Measurements from ENCODE around the gene ARNT2.
"Not testable (repeated sequence)": the region's sequence is repeated elsewhere in the genome, so short reads cannot be mapped to it uniquely, and the experiment has no call there.

The ARNT2 gene

DNA sequence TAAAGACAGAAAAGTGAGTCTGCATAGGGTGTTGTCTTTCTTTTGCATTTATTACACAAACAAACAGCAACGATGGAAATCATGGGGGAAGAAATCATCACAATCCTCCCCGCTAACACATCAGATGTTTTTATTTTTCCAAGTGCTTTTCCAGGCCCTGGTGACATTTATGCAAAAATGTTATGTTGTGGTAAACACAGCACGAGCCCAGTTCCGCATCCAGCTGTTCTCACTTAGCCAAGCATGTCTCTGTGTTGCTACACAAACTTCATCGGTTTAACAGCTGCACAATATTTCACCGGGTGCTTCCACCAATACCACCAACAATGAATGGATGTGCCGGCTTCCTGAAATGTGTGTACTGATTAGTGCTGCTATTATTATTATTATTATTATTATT, 237.2 kb downstream of the ARNT2 start:
- no peaks in the 10 kb centered on the region for H3K36me3 ChIP-seq (ENCODE audit: control insufficient read depth in 1 of 2, insufficient read depth in 2 of 2, low read depth in 1 of 2, low read length in 2 of 2)
- H2BK5ac ChIP-seq (ENCODE audit: low read depth, low read length, poor library complexity, severe bottlenecking), result no peak overlapping the region
- DNase-seq, result no peak
- H3K4ac ChIP-seq (ENCODE audit: low read depth in 1 of 2, low read length in 2 of 2), result no peak overlapping the region
- H2AK5ac ChIP-seq (ENCODE audit: low read length, severe bottlenecking), result no peak overlapping the region
- H3K9ac ChIP-seq (ENCODE audit: low read length), result no peak overlapping the region
- no peak overlapping the region for H3K18ac ChIP-seq (ENCODE audit: low read depth in 1 of 2, low read length in 2 of 2)
- H4K8ac ChIP-seq (ENCODE audit: low read length), result no peak overlapping the region
- peaks cover 19% of the 10 kb centered on the region for H3K9me3 ChIP-seq (ENCODE audit: control insufficient read depth, low read length)
- H3K4me1 ChIP-seq (ENCODE audit: control insufficient read depth, insufficient read depth, low read depth, low read length), result no peaks in the 10 kb centered on the region
- no peak overlapping the region for H4K91ac ChIP-seq (ENCODE audit: low read length)
- no peak overlapping the region for H3K4me3 ChIP-seq (ENCODE audit: insufficient read depth in 1 of 2, low read depth in 1 of 2, low read length in 2 of 2)
- no peak overlapping the region for H3K4me2 ChIP-seq (ENCODE audit: low read length, poor library complexity, severe bottlenecking)
- H2BK120ac ChIP-seq (ENCODE audit: low read depth, low read length), result no peak overlapping the region
- no peaks in the 10 kb centered on the region for H3K79me1 ChIP-seq (replicated peaks; ENCODE audit: low read length, poor library complexity, severe bottlenecking)
- 94% methylated on average over 3 of the region's 7 CpGs for WGBS
- H3K14ac ChIP-seq (ENCODE audit: low read length in 2 of 2), result no peak overlapping the region
- H3K23ac ChIP-seq (ENCODE audit: low read length in 2 of 2), result no peak overlapping the region
- H2AFZ ChIP-seq (ENCODE audit: low read depth, low read length), result no peak overlapping the region
- no peak overlapping the region for H2BK15ac ChIP-seq (ENCODE audit: low read depth, poor library complexity, severe bottlenecking)
- H2BK12ac ChIP-seq (ENCODE audit: low read length in 2 of 2), result no peak overlapping the region
- peaks cover 0 to 6% of the 10 kb centered on the region in 2 experiments for H3K27me3 ChIP-seq (ENCODE audit: control insufficient read depth in 1 of 2, insufficient read depth in 1 of 2, low read length in 2 of 2)
- no peak overlapping the region for H3K27ac ChIP-seq (ENCODE audit: low read length, poor library complexity, severe bottlenecking)

DNA sequence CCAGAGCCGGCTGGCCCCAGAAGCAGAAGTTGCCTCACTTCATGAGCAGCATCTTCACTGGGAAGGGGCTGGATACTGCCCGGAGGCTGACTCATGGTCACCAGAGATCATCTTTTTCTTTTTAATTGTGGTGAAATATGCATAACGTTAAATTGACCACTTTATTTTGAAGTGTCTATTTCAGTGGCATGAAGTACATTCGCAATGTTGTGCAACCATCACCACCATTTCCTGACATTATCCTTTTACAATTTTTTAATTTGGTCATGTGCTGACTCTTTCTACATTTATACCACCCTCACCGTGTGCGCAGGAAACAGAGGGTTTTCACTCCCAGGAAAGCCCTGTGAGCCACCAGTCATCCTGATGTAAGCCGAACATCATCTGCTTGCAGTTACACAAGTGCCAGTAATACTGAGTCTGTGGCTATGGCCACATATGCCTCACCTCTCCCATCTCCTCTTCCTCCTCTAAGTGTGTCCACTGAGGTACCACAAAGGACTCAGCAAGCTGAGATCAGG, 239.3 kb downstream of the ARNT2 start:
- H3K18ac ChIP-seq (ENCODE audit: low read depth in 1 of 2, low read length in 2 of 2), result no peak overlapping the region
- WGBS, result 95% methylated on average over 7 of the region's 7 CpGs

DNA sequence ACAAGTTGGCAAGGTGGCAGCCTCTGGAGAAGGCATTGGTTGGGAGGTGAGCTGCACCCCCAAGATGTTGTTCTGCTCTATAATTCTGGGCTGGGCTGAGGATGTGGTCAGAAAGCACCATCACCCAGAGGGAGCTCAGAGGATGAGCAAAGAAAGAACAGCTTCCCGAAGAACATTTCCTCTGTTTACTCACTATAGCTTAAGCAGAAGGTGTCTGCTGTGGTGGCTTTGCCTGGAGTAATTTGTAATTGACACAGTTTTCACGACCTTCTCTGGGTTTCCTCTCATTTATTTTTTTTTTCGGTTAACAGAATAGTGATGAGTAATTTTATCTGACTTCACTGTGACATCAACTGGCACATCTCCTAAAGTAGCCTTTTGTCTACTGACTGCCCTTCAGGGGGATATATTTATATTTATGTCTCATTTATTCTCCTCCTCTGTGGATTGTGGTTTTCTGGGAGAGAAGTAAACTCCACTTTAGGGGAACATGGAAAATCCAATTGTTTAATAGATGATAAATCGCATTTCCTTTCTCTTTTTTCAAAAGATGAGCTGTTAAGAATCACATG, 241.4 kb downstream of the ARNT2 start:
- WGBS, result 67% methylated on average over 1 of the region's 4 CpGs
- Histone ChIP-seq H3K36me3 (ENCODE audit: control insufficient read depth in 1 of 2, insufficient read depth in 2 of 2, low read depth in 1 of 2, low read length in 2 of 2) (no peaks in the 10 kb centered on the region), H4K8ac (ENCODE audit: low read length) (no peak overlapping the region), H3K79me1 (replicated peaks; ENCODE audit: low read length, poor library complexity, severe bottlenecking) (no peaks in the 10 kb centered on the region), H3K4me2 (ENCODE audit: low read length, poor library complexity, severe bottlenecking) (no peak overlapping the region), H3K27ac (ENCODE audit: low read length, poor library complexity, severe bottlenecking) (no peak overlapping the region), H2AFZ (ENCODE audit: low read depth, low read length) (no peak overlapping the region), H3K27me3 (ENCODE audit: control insufficient read depth in 1 of 2, insufficient read depth in 1 of 2, low read length in 2 of 2) (no peaks in the 10 kb centered on the region), H3K14ac (ENCODE audit: low read length in 2 of 2) (no peak overlapping the region), H2BK120ac (ENCODE audit: low read depth, low read length) (no peak overlapping the region), H3K9ac (ENCODE audit: low read length) (peak overlapping the region; percentile 3), H3K4ac (ENCODE audit: low read depth in 1 of 2, low read length in 2 of 2) (no peak overlapping the region), H3K23ac (ENCODE audit: low read length in 2 of 2) (no peak overlapping the region), H3K4me3 (ENCODE audit: insufficient read depth in 1 of 2, low read depth in 1 of 2, low read length in 2 of 2) (no peak overlapping the region), H3K18ac (ENCODE audit: low read depth in 1 of 2, low read length in 2 of 2) (no peak overlapping the region), H2BK12ac (ENCODE audit: low read length in 2 of 2) (no peak overlapping the region), H3K9me3 (ENCODE audit: control insufficient read depth, low read length) (peaks cover 10% of the 10 kb centered on the region), H2BK5ac (ENCODE audit: low read depth, low read length, poor library complexity, severe bottlenecking) (no peak overlapping the region), H2AK5ac (ENCODE audit: low read length, severe bottlenecking) (no peak overlapping the region), H3K4me1 (ENCODE audit: control insufficient read depth, insufficient read depth, low read depth, low read length) (no peaks in the 10 kb centered on the region), H4K91ac (ENCODE audit: low read length) (no peak overlapping the region), H2BK15ac (ENCODE audit: low read depth, poor library complexity, severe bottlenecking) (no peak overlapping the region)
- DNase-seq, result peak; percentile 12

More for the DNA sequence above, 239.3 kb downstream of the ARNT2 start:
- no peak overlapping the region for H3K4ac ChIP-seq (ENCODE audit: low read depth in 1 of 2, low read length in 2 of 2)
- no peak overlapping the region for H3K23ac ChIP-seq (ENCODE audit: low read length in 2 of 2)
- peak overlapping the region; percentile 30 for H3K9ac ChIP-seq (ENCODE audit: low read length)
- H3K4me1 ChIP-seq (ENCODE audit: control insufficient read depth, insufficient read depth, low read depth, low read length), result no peaks in the 10 kb centered on the region
- no peaks in the 10 kb centered on the region for H3K79me1 ChIP-seq (replicated peaks; ENCODE audit: low read length, poor library complexity, severe bottlenecking)
- no peak overlapping the region for H4K91ac ChIP-seq (ENCODE audit: low read length)
- H3K9me3 ChIP-seq (ENCODE audit: control insufficient read depth, low read length), result peaks cover 19% of the 10 kb centered on the region
- H2BK5ac ChIP-seq (ENCODE audit: low read depth, low read length, poor library complexity, severe bottlenecking), result no peak overlapping the region
- no peak overlapping the region for H2BK15ac ChIP-seq (ENCODE audit: low read depth, poor library complexity, severe bottlenecking)
- H2AFZ ChIP-seq (ENCODE audit: low read depth, low read length), result no peak overlapping the region
- H3K27ac ChIP-seq (ENCODE audit: low read length, poor library complexity, severe bottlenecking), result no peak overlapping the region
- H2BK120ac ChIP-seq (ENCODE audit: low read depth, low read length), result no peak overlapping the region
- H3K4me2 ChIP-seq (ENCODE audit: low read length, poor library complexity, severe bottlenecking), result no peak overlapping the region
- H4K8ac ChIP-seq (ENCODE audit: low read length), result no peak overlapping the region
- no peak overlapping the region for H3K14ac ChIP-seq (ENCODE audit: low read length in 2 of 2)
- H2AK5ac ChIP-seq (ENCODE audit: low read length, severe bottlenecking), result no peak overlapping the region
- no peak overlapping the region for H3K4me3 ChIP-seq (ENCODE audit: insufficient read depth in 1 of 2, low read depth in 1 of 2, low read length in 2 of 2)
- DNase-seq, result no peak
- no peaks in the 10 kb centered on the region for H3K36me3 ChIP-seq (ENCODE audit: control insufficient read depth in 1 of 2, insufficient read depth in 2 of 2, low read depth in 1 of 2, low read length in 2 of 2)
- no peak overlapping the region for H2BK12ac ChIP-seq (ENCODE audit: low read length in 2 of 2)
- H3K27me3 ChIP-seq (ENCODE audit: control insufficient read depth in 1 of 2, insufficient read depth in 1 of 2, low read length in 2 of 2), result no peaks in the 10 kb centered on the region

DNA sequence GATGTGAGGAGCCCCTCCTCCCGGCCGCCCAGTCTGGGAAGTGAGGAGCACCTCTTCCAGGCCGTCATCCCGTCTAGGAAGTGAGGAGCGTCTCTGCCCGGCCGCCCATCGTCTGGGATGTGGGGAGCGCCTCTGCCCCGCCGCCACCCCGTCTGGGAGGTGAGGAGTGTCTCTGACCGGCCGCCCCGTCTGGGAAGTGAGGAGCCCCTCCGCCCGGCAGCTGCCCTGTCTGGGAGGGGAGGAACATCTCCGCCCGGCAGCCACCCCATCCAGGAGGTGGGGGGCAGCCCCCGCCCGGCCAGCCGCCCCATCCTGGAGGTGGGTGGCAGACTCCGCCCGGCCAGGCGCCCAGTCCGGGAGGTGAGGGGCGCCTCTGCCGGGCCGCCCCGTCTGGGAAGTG, 243.2 kb downstream of the ARNT2 start:
- not testable (repeated sequence) for H3K9ac ChIP-seq (ENCODE audit: low read length); H2BK15ac ChIP-seq (ENCODE audit: low read depth, poor library complexity, severe bottlenecking); H3K23ac ChIP-seq (ENCODE audit: low read length in 2 of 2); H4K8ac ChIP-seq (ENCODE audit: low read length); H3K79me1 ChIP-seq (replicated peaks; ENCODE audit: low read length, poor library complexity, severe bottlenecking); H3K36me3 ChIP-seq (ENCODE audit: control insufficient read depth in 1 of 2, insufficient read depth in 2 of 2, low read depth in 1 of 2, low read length in 2 of 2); H2BK5ac ChIP-seq (ENCODE audit: low read depth, low read length, poor library complexity, severe bottlenecking); H3K14ac ChIP-seq (ENCODE audit: low read length in 2 of 2); H2AFZ ChIP-seq (ENCODE audit: low read depth, low read length); H3K27me3 ChIP-seq (ENCODE audit: control insufficient read depth in 1 of 2, insufficient read depth in 1 of 2, low read length in 2 of 2); H3K4me1 ChIP-seq (ENCODE audit: control insufficient read depth, insufficient read depth, low read depth, low read length); DNase-seq; H3K4ac ChIP-seq (ENCODE audit: low read depth in 1 of 2, low read length in 2 of 2); H4K91ac ChIP-seq (ENCODE audit: low read length); H3K27ac ChIP-seq (ENCODE audit: low read length, poor library complexity, severe bottlenecking); H2BK12ac ChIP-seq (ENCODE audit: low read length in 2 of 2); H3K4me2 ChIP-seq (ENCODE audit: low read length, poor library complexity, severe bottlenecking); H3K18ac ChIP-seq (ENCODE audit: low read depth in 1 of 2, low read length in 2 of 2); H2AK5ac ChIP-seq (ENCODE audit: low read length, severe bottlenecking); H3K4me3 ChIP-seq (ENCODE audit: insufficient read depth in 1 of 2, low read depth in 1 of 2, low read length in 2 of 2); H2BK120ac ChIP-seq (ENCODE audit: low read depth, low read length)
- peaks cover 19% of the 10 kb centered on the region for H3K9me3 ChIP-seq (ENCODE audit: control insufficient read depth, low read length)
- WGBS, result 98% methylated on average over 30 of the region's 30 CpGs

Data from mesenchymal stem cell (in vitro differentiated cells and primary cell).